ENCODE measurements around the gene FOXP1. TPM values are rescaled to one million over a fixed set of nuclear protein-coding genes. Genes with fewer than 3 reads are reported as not detected.

FOXP1 gene
- total and polyA plus RNA-seq, 2 donors (not counting 1 experiment from before 2014, with no cell fraction given) = 70.3 to 101 TPM

- Histone ChIP-seq H3K4me1 (ENCODE audit: control insufficient read depth, extremely low read depth, insufficient read depth, low read length) (no peaks in the 10 kb centered on the region), H3K27ac (ENCODE audit: insufficient read depth, low read length) (no peak overlapping the region), H2AFZ (ENCODE audit: low read length) (no peak overlapping the region), H3K27me3 (ENCODE audit: control insufficient read depth, insufficient read depth, low read length) (no peaks in the 10 kb centered on the region), H4K20me1 (ENCODE audit: control insufficient read depth, extremely low read depth, insufficient read depth, low read length) (no peaks in the 10 kb centered on the region), H3K9ac (ENCODE audit: insufficient read depth, low read length) (no peak overlapping the region), H3K79me2 (ENCODE audit: control insufficient read depth, insufficient read depth, low read length) (peaks cover 84% of the 10 kb centered on the region), H3K9me3 (ENCODE audit: control insufficient read depth, insufficient read depth, low read depth, low read length) (no peaks in the 10 kb centered on the region), H3K36me3 (ENCODE audit: control insufficient read depth, insufficient read depth, low read length) (peaks cover 4% of the 10 kb centered on the region), H3K4me3 (replicated peaks in 1 of 4; ENCODE audit: control extremely low read depth in 1 of 4, insufficient read depth in 1 of 4, low read depth in 3 of 4, low read length in 4 of 4) (no peak overlapping the region), H3K4me2 (ENCODE audit: extremely low read depth, insufficient read depth, low read length) (no peak overlapping the region)
- TF ChIP-seq CTCF (conservative IDR thresholded peaks at IDR 0.05 in 1 of 2, IDR thresholded peaks at IDR 0.05 in 1 of 2; ENCODE audit: low read depth in 1 of 2, low read length in 2 of 2) (no peak), EZH2 (IDR thresholded peaks at IDR 0.05; ENCODE audit: low read length, missing control alignments) (no peak)
- DNase-seq (ENCODE audit: low read depth in 2 of 2) = no peak
Measured at GRCh38 chr3:71028184-71028583, 555.3 kb downstream of the FOXP1 start.

GRCh38 chr3:71026634-71027578 lies 556.6 kb downstream of the FOXP1 start:
- no peaks in the 10 kb centered on the region for H3K27me3 ChIP-seq (ENCODE audit: control insufficient read depth, insufficient read depth, low read length)
- H3K4me1 ChIP-seq (ENCODE audit: control insufficient read depth, extremely low read depth, insufficient read depth, low read length) = no peaks in the 10 kb centered on the region
- peak in 1 of 2 donors; percentile 61 for DNase-seq (ENCODE audit: low read depth in 2 of 2)
- no peak overlapping the region for H3K27ac ChIP-seq (ENCODE audit: insufficient read depth, low read length)
- H3K9me3 ChIP-seq (ENCODE audit: control insufficient read depth, insufficient read depth, low read depth, low read length) = no peaks in the 10 kb centered on the region
- no peak overlapping the region for H2AFZ ChIP-seq (ENCODE audit: low read length)
- peaks cover 82% of the 10 kb centered on the region for H3K79me2 ChIP-seq (ENCODE audit: control insufficient read depth, insufficient read depth, low read length)
- no peak for TF ChIP-seq EZH2 (IDR thresholded peaks at IDR 0.05; ENCODE audit: low read length, missing control alignments)
- no peak for TF ChIP-seq CTCF (conservative IDR thresholded peaks at IDR 0.05 in 1 of 2, IDR thresholded peaks at IDR 0.05 in 1 of 2; ENCODE audit: low read depth in 1 of 2, low read length in 2 of 2)
- no peak overlapping the region for H3K9ac ChIP-seq (ENCODE audit: insufficient read depth, low read length)
- peaks cover 5% of the 10 kb centered on the region for H3K36me3 ChIP-seq (ENCODE audit: control insufficient read depth, insufficient read depth, low read length)
- H4K20me1 ChIP-seq (ENCODE audit: control insufficient read depth, extremely low read depth, insufficient read depth, low read length) = no peaks in the 10 kb centered on the region
- no peak overlapping the region for H3K4me3 ChIP-seq (replicated peaks in 1 of 4; ENCODE audit: control extremely low read depth in 1 of 4, insufficient read depth in 1 of 4, low read depth in 3 of 4, low read length in 4 of 4)
- no peak overlapping the region for H3K4me2 ChIP-seq (ENCODE audit: extremely low read depth, insufficient read depth, low read length)

- H3K9ac ChIP-seq (ENCODE audit: insufficient read depth, low read length) = no peak overlapping the region
- H3K36me3 ChIP-seq (ENCODE audit: control insufficient read depth, insufficient read depth, low read length) = peaks cover 4% of the 10 kb centered on the region
- H3K4me2 ChIP-seq (ENCODE audit: extremely low read depth, insufficient read depth, low read length) = no peak overlapping the region
- no peaks in the 10 kb centered on the region for H3K27me3 ChIP-seq (ENCODE audit: control insufficient read depth, insufficient read depth, low read length)
- no peaks in the 10 kb centered on the region for H4K20me1 ChIP-seq (ENCODE audit: control insufficient read depth, extremely low read depth, insufficient read depth, low read length)
- no peak overlapping the region for H3K27ac ChIP-seq (ENCODE audit: insufficient read depth, low read length)
- no peak overlapping the region for H2AFZ ChIP-seq (ENCODE audit: low read length)
- H3K4me3 ChIP-seq (replicated peaks in 1 of 4; ENCODE audit: control extremely low read depth in 1 of 4, insufficient read depth in 1 of 4, low read depth in 3 of 4, low read length in 4 of 4) = no peak overlapping the region
- no peaks in the 10 kb centered on the region for H3K9me3 ChIP-seq (ENCODE audit: control insufficient read depth, insufficient read depth, low read depth, low read length)
- no peaks in the 10 kb centered on the region for H3K4me1 ChIP-seq (ENCODE audit: control insufficient read depth, extremely low read depth, insufficient read depth, low read length)
- H3K79me2 ChIP-seq (ENCODE audit: control insufficient read depth, insufficient read depth, low read length) = peaks cover 81% of the 10 kb centered on the region
- DNase-seq (ENCODE audit: low read depth in 2 of 2) = no peak
- TF ChIP-seq CTCF (conservative IDR thresholded peaks at IDR 0.05 in 1 of 2, IDR thresholded peaks at IDR 0.05 in 1 of 2; ENCODE audit: low read depth in 1 of 2, low read length in 2 of 2) = no peak
- no peak for TF ChIP-seq EZH2 (IDR thresholded peaks at IDR 0.05; ENCODE audit: low read length, missing control alignments)
Measured at GRCh38 chr3:71025516-71025915, 558.0 kb downstream of the FOXP1 start.

All from fibroblast of lung (primary cell).